HepG2 (cell line): ENCODE results near the gene PLLP. TPM values are rescaled to one million over a fixed set of nuclear protein-coding genes. Genes with fewer than 3 reads are reported as not detected.

Source experiments
- ARID2 ChIP-seq: sonication (generic); formaldehyde crosslinking; IDR thresholded peaks from 2 replicates; pipeline ENCODE4 v1.8.1; 2022; ENCODE audit warnings: mild to moderate bottlenecking, missing genetic modification reagents, borderline replicate concordance
- CEBPG ChIP-seq: IDR thresholded peaks from 2 replicates; pipeline ENCODE4 v1.6.1; 2016
- KDM4B ChIP-seq: sonication (generic); formaldehyde crosslinking; IDR thresholded peaks from 2 replicates; pipeline ENCODE4 v1.4.0; 2020; ENCODE audit warnings: missing genetic modification reagents
- MIER2 ChIP-seq: IDR thresholded peaks from 2 replicates; pipeline ENCODE4 v1.6.1; 2016; ENCODE audit warnings: missing biosample characterization, missing genetic modification reagents
- PAWR ChIP-seq: sonication (generic); formaldehyde crosslinking; IDR thresholded peaks from 2 replicates; pipeline ENCODE4 v1.4.0; 2020; ENCODE audit warnings: missing genetic modification reagents, mild to moderate bottlenecking, borderline replicate concordance
- RAD51 ChIP-seq: fragments of 450-650 bp; IDR thresholded peaks from 2 replicates; pipeline ENCODE4 v1.6.1; 2016; ENCODE audit warnings: borderline replicate concordance
- SOX6 ChIP-seq, 2 experiments: fragments of 450-650 bp in 1 of 2; sonication (generic) in 1 of 2; formaldehyde crosslinking in 1 of 2; IDR thresholded peaks; 2 replicates each; pipeline versions ENCODE4 v1.4.0 to v1.6.1; 2017 to 2020; ENCODE audit warnings: antibody characterized with exemption in 1 of 2, mild to moderate bottlenecking in 1 of 2, missing genetic modification reagents in 1 of 2
- SRSF1 ChIP-seq: fragments of 200-400 bp; formaldehyde crosslinking; optimal IDR thresholded peaks from 2 replicates; pipeline ENCODE3; 2017; ENCODE audit warnings: mild to moderate bottlenecking, low read depth, low read length, moderate library complexity
- STAT5B ChIP-seq: sonication (generic); formaldehyde crosslinking; IDR thresholded peaks from 2 replicates; pipeline ENCODE4 v1.4.0; 2020; ENCODE audit warnings: missing genetic modification reagents
- TCF7 ChIP-seq: sonication (generic); IDR thresholded peaks from 2 replicates; pipeline ENCODE4 v1.6.1; 2016; ENCODE audit warnings: antibody characterized with exemption, low read depth
- XRCC5 ChIP-seq: fragments of 200-400 bp; formaldehyde crosslinking; optimal IDR thresholded peaks from 2 replicates; pipeline ENCODE3; 2017; ENCODE audit warnings: mild to moderate bottlenecking, low read length
- ZNF253 ChIP-seq: sonication (generic); formaldehyde crosslinking; IDR thresholded peaks from 2 replicates; pipeline ENCODE4 v1.8.0; 2022; ENCODE audit warnings: mild to moderate bottlenecking, missing genetic modification reagents, borderline replicate concordance
- ZNF331 ChIP-seq: sonication (generic); formaldehyde crosslinking; IDR thresholded peaks from 2 replicates; pipeline ENCODE4 v1.4.0; 2020; ENCODE audit warnings: missing genetic modification reagents
- ZNF501 ChIP-seq: sonication (generic); formaldehyde crosslinking; IDR thresholded peaks from 2 replicates; pipeline ENCODE4 v1.5.1; 2020; ENCODE audit warnings: mild to moderate bottlenecking, moderate library complexity, missing genetic modification reagents
- ZNF746 ChIP-seq: sonication (generic); formaldehyde crosslinking; IDR thresholded peaks from 2 replicates; pipeline ENCODE4 v1.8.0; 2022; ENCODE audit warnings: mild to moderate bottlenecking, missing genetic modification reagents
- ZSCAN30 ChIP-seq: sonication (generic); formaldehyde crosslinking; IDR thresholded peaks from 2 replicates; pipeline ENCODE4 v1.5.0; 2020; ENCODE audit warnings: mild to moderate bottlenecking, missing genetic modification reagents
- polyA plus RNA-seq, 8 experiments: library from polyadenylated mRNA; depleted of rRNA in 3 of 8; stranded (reverse) in 7 of 8; unstranded in 1 of 8; fragments of >200 nt; fragmentation: Illumina TruSeq in 4 of 8; extraction: Trizol in 4 of 8; gene quantifications; 2 replicates each; pipeline versions ENCODE4 v1.2.1 to v1.2.3, GENCODE V29; 2011 to 2016; ENCODE audit warnings: low read depth in 4 of 8, missing spikeins in 1 of 8, mixed read lengths in 1 of 8; ENCODE audit not compliant: insufficient read depth in 1 of 8
- total RNA-seq, 5 experiments: library from RNA; depleted of rRNA; stranded (reverse); fragments of >200 nt; fragmentation: Illumina TruSeq; extraction: Trizol; gene quantifications; 2 replicates each; pipeline ENCODE4 v1.2.3, GENCODE V29; 2016; ENCODE audit warnings: low read depth in 1 of 5
- TF ChIP-seq, protein P1 (sequence below): IDR thresholded peaks from 2 replicates; pipeline ENCODE4 v1.6.1; 2016; ENCODE audit warnings: low read depth, missing genetic modification reagents, missing compliant biosample characterization
- TF ChIP-seq, protein P2 (sequence below): sonication (generic); formaldehyde crosslinking; IDR thresholded peaks from 2 replicates; pipeline ENCODE4 v1.8.0; 2022; ENCODE audit warnings: mild to moderate bottlenecking, missing genetic modification reagents
- TF ChIP-seq, protein P3 (sequence below): sonication (generic); formaldehyde crosslinking; IDR thresholded peaks from 2 replicates; pipeline ENCODE4 v1.5.0; 2020; ENCODE audit warnings: missing genetic modification reagents
- TF ChIP-seq, protein P4 (sequence below): sonication (generic); formaldehyde crosslinking; conservative IDR thresholded peaks from 2 replicates; pipeline ENCODE4 v1.8.0; 2022; ENCODE audit warnings: mild to moderate bottlenecking, moderate library complexity, missing genetic modification reagents

PLLP gene
- total and polyA plus RNA-seq, 2 of the 13 experiments (the other 11 are each of a cell fraction or from before 2014, with no cell fraction given): 60.6 to 127 TPM

DNA sequence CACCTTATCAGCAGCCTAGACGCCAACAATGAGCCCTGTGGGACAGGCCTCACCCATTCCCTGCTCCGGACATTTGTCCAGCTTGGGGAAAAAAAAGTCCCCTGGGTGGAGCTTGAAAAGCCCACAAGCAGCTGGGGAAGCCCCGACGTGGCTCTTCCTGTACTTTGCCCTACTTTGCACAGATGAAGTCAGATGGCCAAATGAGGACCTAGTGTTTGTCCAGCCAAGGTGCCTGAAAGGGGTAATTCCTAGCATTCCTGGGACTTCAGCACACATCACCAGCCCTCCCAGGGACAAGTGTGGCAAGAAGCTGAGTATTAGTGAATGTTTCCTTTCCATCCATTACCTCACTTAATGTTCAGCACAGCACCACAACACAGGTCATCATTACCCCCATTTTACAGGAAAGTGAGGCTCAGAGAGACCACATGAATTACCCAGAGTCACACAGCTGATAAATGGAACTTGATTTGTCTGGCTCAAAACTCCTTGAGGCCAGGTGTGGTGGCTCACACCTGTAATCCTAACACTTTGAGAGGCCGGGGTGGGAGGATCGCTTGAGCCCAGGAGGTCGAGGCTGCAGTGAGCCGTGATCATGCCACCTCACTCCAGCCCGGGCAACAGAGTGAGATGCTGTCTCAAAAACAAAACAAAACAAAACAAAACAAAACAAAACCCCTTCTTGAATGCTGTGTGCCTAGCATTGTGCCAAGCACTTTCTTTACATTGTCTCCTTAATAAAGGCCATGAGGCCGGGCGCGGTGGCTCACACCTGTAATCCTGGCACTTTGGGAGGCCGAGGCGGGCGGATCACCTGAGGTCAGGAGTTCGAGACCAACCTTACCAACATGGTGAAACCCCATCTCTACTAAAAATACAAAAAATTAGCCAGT, 19.9 kb upstream of the PLLP start (continued):
- 0 out of 2 replicates have a peak, but pooled peaks have one; percentile 39 for TF ChIP-seq ARID2
- TF ChIP-seq, protein P1, sequence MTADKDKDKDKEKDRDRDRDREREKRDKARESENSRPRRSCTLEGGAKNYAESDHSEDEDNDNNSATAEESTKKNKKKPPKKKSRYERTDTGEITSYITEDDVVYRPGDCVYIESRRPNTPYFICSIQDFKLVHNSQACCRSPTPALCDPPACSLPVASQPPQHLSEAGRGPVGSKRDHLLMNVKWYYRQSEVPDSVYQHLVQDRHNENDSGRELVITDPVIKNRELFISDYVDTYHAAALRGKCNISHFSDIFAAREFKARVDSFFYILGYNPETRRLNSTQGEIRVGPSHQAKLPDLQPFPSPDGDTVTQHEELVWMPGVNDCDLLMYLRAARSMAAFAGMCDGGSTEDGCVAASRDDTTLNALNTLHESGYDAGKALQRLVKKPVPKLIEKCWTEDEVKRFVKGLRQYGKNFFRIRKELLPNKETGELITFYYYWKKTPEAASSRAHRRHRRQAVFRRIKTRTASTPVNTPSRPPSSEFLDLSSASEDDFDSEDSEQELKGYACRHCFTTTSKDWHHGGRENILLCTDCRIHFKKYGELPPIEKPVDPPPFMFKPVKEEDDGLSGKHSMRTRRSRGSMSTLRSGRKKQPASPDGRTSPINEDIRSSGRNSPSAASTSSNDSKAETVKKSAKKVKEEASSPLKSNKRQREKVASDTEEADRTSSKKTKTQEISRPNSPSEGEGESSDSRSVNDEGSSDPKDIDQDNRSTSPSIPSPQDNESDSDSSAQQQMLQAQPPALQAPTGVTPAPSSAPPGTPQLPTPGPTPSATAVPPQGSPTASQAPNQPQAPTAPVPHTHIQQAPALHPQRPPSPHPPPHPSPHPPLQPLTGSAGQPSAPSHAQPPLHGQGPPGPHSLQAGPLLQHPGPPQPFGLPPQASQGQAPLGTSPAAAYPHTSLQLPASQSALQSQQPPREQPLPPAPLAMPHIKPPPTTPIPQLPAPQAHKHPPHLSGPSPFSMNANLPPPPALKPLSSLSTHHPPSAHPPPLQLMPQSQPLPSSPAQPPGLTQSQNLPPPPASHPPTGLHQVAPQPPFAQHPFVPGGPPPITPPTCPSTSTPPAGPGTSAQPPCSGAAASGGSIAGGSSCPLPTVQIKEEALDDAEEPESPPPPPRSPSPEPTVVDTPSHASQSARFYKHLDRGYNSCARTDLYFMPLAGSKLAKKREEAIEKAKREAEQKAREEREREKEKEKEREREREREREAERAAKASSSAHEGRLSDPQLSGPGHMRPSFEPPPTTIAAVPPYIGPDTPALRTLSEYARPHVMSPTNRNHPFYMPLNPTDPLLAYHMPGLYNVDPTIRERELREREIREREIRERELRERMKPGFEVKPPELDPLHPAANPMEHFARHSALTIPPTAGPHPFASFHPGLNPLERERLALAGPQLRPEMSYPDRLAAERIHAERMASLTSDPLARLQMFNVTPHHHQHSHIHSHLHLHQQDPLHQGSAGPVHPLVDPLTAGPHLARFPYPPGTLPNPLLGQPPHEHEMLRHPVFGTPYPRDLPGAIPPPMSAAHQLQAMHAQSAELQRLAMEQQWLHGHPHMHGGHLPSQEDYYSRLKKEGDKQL (CRISPR knock-in tag): peak; percentile 43; the same call in 1 of the 2 replicates
- TF ChIP-seq TCF7: no peak
- TF ChIP-seq SRSF1: no peak
- TF ChIP-seq, protein P2, sequence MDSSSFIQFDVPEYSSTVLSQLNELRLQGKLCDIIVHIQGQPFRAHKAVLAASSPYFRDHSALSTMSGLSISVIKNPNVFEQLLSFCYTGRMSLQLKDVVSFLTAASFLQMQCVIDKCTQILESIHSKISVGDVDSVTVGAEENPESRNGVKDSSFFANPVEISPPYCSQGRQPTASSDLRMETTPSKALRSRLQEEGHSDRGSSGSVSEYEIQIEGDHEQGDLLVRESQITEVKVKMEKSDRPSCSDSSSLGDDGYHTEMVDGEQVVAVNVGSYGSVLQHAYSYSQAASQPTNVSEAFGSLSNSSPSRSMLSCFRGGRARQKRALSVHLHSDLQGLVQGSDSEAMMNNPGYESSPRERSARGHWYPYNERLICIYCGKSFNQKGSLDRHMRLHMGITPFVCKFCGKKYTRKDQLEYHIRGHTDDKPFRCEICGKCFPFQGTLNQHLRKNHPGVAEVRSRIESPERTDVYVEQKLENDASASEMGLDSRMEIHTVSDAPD: no peak; the same call in 1 of the 2 replicates
- peak; percentile 35; the same call in 1 of the 2 replicates for TF ChIP-seq ZNF501 (CRISPR knock-in tag)
- no peak for TF ChIP-seq MIER2 (CRISPR knock-in tag)
- TF ChIP-seq XRCC5: peak; percentile 84
- TF ChIP-seq ZNF331: peak; percentile 53
- no peak for TF ChIP-seq RAD51
- TF ChIP-seq ZNF746: peak; percentile 86; the same call in 1 of the 2 replicates
- no peak for TF ChIP-seq SOX6 (IDR thresholded peaks at IDR 0.05)
- peak; percentile 88 for TF ChIP-seq SOX6 (CRISPR knock-in tag; IDR thresholded peaks at IDR 0.05)
- TF ChIP-seq CEBPG: peak; percentile 81
- TF ChIP-seq PAWR: no peak
- TF ChIP-seq ZNF253: no peak
- TF ChIP-seq KDM4B (CRISPR knock-in tag): peak; percentile 78; the same call in 1 of the 2 replicates
- TF ChIP-seq, protein P3, sequence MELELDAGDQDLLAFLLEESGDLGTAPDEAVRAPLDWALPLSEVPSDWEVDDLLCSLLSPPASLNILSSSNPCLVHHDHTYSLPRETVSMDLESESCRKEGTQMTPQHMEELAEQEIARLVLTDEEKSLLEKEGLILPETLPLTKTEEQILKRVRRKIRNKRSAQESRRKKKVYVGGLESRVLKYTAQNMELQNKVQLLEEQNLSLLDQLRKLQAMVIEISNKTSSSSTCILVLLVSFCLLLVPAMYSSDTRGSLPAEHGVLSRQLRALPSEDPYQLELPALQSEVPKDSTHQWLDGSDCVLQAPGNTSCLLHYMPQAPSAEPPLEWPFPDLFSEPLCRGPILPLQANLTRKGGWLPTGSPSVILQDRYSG (CRISPR knock-in tag): no peak
- no peak for TF ChIP-seq STAT5B (CRISPR knock-in tag)
- TF ChIP-seq, protein P4, sequence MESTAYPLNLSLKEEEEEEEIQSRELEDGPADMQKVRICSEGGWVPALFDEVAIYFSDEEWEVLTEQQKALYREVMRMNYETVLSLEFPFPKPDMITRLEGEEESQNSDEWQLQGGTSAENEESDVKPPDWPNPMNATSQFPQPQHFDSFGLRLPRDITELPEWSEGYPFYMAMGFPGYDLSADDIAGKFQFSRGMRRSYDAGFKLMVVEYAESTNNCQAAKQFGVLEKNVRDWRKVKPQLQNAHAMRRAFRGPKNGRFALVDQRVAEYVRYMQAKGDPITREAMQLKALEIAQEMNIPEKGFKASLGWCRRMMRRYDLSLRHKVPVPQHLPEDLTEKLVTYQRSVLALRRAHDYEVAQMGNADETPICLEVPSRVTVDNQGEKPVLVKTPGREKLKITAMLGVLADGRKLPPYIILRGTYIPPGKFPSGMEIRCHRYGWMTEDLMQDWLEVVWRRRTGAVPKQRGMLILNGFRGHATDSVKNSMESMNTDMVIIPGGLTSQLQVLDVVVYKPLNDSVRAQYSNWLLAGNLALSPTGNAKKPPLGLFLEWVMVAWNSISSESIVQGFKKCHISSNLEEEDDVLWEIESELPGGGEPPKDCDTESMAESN (CRISPR knock-in tag): peak; percentile 76
- no peak for TF ChIP-seq ZSCAN30 (CRISPR knock-in tag)
